GM21447 (cell line): ENCODE data around the gene CDC42SE1.

ENCODE experiments used
- ATAC-seq: cut with Tn5 transposase; IDR thresholded peaks from one replicate; pipeline ENCODE4 v1.9.1; 2021; ENCODE audit not compliant: unreplicated experiment

Gene CDC42SE1

DNA sequence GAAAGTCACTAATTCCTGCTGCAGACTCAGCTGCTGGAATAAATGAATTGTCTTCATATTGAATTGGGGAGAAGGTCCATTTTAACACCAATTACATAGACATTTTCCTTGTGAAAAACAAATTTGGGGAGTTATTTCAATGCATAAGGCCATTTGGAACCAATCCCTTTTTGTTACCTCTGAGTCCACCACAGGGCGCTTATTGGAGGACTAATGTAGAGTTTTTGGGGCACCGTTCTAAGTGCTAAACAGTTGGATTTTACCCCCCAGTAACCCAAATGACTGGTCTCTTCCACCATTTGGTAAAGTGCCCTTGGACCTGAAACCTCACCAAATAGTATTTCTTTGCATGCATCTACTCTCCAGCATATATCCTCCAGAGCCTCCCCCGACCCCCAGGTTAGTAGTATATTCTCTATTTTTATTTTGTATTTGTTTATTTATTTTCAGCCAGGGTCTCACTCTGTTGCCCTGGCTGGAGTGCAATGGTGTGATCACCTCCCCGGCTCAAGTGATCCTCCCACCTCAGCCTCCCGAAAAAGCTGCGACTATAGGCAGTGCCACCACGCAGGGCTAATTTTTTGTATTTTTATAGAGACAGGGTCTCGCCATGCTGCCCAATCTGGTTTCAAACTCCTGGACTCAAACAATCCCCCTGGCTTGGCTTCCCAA, 49.6 kb downstream of the CDC42SE1 start:
- no peak for ATAC-seq

GRCh38 chr1:151009206-151009587, 50.2 kb downstream of the CDC42SE1 start:
- ATAC-seq = no peak

DNA sequence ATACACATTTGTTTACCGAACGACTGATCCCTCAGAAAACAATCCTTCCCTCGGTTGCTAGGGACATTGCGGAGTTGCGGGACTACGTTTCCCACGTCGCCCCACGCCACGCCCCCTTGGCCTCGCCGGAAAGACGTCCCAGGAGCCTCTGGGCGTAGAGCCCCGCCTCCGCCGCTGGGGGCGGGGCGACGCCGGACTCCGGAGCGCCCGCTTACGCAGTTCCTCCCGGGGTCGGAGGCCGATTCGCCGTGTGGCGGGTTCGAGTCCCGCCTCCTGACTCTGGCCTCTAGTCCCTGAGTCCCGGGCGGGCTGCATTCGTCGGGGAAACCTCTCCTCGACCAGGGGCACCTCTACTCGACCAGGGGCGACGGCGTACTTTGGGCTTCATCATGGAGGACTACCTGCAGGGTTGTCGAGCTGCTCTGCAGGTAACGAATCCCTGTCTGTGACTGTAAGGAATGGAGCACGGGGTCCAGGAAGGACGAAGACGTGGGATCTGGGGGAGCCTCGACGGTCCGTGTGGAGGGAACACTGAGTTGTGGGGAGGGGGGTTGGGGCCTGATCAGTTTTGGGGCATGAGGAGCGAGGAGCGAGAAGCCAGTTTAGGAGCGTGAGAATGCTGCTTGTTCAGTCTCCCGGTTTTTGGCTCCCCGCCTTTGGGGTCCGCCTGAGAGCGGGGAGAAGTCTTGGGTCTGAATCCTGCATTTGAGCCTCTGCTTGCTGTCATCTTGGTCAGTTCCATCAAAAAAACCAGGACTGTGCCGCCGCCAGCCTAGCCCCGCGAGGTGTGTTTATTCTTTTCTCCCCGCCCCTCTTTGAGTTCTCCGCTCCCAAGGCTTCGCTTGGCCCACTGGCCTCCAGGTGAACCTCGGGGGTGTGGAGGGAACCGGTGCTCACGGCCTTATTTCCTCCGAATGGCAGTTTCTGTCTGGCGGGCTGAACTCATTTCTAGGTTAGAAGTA, 50.9 kb downstream of the CDC42SE1 start, which contains the start of gene PRUNE1:
PRUNE1 (plus strand) TSS at position 206 of the 962 bp plus-strand sequence; CDS start at position 390, 184 bp downstream.
- peak; percentile 69 for ATAC-seq

GRCh38 chr1:151007853-151008243, 51.6 kb downstream of the CDC42SE1 start:
- ATAC-seq = no peak

GRCh38 chr1:151006327-151007052, 52.9 kb downstream of the CDC42SE1 start, which contains the start of gene MINDY1:
TSS of gene MINDY1 (minus strand) at chr1:151006902. CDS start at chr1:151002617, 4,285 bp downstream.
- no peak for ATAC-seq

GRCh38 chr1:151005729-151006319, 53.6 kb downstream of the CDC42SE1 start:
- ATAC-seq = no peak

- no peak for ATAC-seq
Measured at GRCh38 chr1:151003180-151003579, 56.2 kb downstream of the CDC42SE1 start.

GRCh38 chr1:151002611-151003010, 56.8 kb downstream of the CDC42SE1 start:
- ATAC-seq = no peak

DNA sequence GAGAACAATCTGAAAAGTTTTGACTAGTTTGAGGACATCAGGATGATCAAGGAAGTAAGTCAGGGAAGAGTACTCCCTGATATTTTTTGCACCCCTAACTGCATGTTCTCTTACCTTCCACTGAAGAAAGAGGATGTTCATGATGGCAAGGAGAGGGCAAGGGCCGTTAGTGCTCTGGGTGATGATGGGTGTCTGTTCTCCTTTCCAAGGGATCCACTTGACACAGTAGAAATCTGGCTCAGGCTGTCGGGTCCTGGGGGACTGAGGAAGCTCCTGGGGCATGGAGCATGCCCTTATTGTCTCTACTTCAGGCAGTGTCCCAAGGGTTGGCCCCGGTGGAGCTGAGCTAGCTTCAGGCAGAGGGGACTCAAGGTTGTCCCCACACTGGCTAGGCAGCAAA, 57.4 kb downstream of the CDC42SE1 start:
- no peak for ATAC-seq

DNA sequence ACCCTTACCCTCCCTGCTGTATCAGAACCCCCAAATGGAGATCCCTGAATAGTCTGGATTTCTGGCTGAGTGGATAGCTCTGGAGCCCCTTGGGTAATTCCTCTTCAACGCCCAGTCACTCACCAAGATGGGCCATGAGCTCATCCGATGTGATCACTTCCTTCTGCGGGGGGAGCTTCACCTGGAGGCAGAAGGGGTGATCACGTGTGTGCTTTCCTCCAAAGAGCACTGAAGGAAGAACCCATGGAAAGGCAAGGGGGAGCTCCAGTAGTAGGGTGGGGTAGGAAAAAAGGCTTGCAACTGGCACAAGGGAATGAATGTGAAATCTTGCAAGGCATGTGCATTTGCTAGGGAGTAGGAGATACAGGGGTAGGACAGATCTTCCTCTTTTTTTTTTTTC, 57.8 kb downstream of the CDC42SE1 start:
- ATAC-seq = no peak
